Activated CD8-positive, alpha-beta memory T cell treated with anti-CD3 and anti-CD28 coated beads for 4 hours (primary cell): ENCODE measurements around the gene SRP9.

Source experiments
- DNase-seq, 2 donors: peaks; one replicate each; pipeline ENCODE4 v3.0.0-alpha.2; 2020; ENCODE audit warnings: low read depth in 2 of 2

Gene SRP9, protein sequence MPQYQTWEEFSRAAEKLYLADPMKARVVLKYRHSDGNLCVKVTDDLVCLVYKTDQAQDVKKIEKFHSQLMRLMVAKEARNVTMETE

DNA sequence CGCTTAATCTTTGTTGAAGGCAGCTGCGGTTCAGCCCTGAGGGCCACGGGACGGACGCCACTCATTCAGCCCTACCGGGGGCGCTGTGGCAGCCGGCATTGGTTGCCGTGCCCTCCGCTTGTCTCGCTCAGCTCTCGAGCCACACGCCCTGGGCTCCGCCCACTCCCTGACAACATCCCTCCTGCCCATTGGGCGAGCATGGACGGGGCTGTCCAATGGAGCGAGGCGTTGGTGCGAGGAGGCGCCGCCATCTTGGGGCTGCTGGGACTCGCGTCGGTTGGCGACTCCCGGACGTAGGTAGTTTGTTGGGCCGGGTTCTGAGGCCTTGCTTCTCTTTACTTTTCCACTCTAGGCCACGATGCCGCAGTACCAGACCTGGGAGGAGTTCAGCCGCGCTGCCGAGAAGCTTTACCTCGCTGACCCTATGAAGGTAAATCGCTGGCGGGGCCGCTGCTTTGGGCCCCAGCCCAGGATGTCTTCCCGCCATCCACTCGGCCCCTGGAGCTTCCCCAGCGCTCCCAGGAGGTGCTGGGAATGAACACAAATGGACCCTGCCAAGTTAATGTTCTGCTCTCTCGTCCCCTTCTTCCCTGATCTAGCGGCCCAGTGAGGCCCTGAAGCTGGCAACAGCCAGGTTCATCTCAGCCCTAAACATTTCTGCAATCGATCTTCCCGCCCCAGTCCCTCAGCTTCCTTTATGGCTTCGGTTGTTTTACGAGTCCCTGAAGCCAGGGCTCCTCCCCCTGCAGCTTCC, at the start of gene SRP9:
Gene SRP9, plus strand, starts transcription at position 244 of the 754 bp plus-strand sequence. Its CDS starts 115 bp downstream, at position 359.
- peak; percentile 96 to 97 for DNase-seq

DNA sequence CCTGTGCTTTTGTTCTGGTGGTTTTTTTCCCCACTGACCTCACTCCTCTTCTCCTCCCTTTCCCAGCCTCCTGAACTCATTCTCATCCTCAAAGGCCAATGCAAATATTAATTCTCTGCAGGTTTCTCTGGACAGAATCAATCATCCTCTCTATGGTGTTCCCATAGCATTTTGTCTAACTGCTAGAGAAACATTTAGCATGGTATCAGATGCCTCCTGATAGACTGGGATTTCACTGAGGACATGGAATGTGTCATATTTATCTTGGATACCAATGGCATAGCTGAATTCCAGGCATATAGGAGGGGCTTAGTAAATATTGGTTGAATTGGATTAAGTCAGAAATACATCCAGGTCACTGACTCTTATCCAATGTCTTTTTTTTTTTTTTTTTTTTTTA, 46.1 kb upstream of the SRP9 start:
- no peak for DNase-seq

DNA sequence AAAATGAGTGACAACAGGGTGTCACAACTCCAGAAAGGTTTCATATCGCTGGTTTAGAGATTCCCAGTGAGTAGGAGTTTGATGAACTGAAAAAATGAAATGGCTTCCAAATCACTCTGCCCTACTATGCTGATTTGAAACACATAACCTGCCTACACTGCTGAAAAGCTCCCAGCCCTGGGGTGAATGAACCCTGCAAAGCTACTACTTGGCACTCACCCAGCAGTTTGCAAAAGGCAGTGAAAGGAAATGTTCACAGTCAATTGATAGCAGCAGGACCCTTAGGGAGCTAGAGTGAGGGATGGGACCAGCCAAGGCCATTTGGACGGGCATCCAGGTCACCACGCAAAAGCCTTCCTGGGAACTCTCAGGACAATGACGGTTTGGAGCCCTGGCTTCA, 44.4 kb upstream of the SRP9 start:
- DNase-seq: no peak

DNA sequence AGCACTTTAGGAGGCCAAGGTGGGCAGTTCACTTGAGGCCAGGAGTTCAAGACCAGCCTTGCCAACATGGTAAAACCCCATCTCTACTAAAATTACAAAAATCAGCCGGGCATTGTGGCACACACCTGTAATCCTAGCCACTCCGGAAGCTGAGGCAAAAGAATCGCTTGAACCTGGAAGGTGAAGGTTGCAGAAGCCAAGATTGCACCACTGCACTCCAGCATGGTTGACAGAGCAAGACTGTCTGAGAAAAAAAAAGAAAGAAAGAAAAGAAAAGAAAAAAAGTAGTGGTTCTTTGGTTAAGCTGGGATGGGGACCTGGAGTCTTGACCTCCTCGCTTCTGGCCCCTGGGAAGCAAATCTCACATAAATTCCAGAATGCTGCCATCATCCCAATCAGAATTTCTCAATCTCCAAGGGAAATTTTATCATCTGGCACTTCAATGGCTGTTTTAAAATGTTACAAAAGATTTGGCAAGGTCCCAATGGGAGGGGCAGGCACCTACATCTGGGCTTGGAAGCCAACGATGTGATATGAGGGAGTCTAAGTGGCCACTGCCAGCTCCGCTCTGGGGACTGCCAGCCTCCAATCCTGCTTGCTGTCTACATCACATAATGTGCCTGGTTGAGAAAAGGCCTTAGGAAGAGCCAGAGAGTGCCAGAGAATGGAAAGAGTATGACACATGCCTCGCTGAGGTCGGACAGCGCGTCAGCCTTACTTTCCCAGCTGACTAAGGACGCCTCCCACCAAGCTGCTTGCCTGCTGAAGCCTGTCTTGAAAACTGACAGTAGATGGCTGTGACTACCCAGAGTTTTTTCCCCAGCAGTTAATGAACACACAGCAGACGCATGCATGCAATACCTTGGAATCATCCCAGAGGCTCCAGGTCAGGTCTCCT, 42.1 kb upstream of the SRP9 start:
- no peak for DNase-seq

DNA sequence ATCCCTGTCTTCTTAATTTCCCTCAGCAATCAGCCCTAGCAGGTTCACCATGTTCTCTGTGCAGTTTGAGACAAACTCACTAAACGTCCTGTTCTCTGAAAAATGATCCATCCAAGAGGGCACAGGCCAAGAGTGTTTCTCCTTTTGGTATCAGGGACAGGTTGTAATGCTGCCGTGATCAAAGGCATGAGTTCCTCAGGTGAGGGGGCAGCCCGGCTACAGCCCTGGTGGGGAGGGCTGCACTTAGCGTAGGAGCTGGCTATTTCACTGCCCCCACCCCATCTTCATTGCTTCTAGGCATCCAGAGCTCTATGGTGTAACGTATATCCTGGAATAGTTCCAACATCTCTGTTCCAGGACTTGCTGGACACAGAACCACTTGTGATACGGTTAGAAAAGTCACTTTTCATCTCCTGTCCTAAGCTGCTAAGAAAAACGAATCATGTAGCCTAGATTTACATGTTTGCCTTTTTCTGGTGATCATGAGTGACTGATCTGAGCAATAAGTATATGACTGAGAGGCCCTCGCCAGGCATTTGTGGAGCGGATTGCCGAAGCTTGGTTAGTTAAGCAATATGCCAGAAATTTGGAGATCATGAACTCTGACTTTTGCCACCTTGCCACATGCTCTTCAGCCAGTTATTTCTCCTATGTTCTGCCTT, 41.1 kb upstream of the SRP9 start:
- DNase-seq: no peak

DNA sequence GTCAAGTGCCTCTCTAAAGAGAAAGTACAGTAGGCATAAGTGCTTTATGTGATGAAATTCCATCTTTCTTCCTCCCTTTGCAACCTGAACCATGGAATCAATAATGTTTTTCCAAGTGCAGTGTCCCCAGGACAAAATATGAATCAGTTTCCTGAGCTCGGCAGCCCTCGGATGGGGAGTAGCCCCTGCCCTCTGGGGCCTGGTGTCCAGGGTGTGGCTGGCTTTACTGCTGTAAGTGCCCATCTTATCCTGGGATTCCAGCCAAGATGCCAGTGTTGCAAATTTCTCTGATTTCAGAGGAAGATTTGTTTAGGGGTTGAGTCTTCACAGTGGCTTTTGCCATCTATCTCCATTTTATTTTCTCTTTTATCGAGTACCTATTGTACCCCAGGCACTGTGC, 40.5 kb upstream of the SRP9 start:
- no peak for DNase-seq

DNA sequence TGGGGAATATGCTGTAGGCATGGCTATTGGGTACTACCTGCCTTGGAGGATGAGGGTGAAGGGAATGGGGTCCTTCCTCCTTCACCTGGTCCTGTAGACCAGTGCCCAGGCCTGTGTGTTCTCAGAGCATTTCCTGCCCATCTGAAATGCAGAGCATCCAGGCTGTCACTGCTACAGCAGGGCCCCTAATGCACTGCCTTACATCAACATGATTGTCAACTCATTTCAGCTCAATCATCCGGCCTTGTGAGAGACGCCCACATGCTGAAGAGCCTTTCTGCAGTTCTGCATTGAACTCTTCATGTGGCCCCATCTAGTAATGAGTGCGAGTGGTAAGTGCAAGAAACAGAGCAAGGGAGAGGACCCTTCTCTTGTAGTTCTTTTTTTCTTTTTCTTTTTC, 39.8 kb upstream of the SRP9 start:
- no peak for DNase-seq

DNA sequence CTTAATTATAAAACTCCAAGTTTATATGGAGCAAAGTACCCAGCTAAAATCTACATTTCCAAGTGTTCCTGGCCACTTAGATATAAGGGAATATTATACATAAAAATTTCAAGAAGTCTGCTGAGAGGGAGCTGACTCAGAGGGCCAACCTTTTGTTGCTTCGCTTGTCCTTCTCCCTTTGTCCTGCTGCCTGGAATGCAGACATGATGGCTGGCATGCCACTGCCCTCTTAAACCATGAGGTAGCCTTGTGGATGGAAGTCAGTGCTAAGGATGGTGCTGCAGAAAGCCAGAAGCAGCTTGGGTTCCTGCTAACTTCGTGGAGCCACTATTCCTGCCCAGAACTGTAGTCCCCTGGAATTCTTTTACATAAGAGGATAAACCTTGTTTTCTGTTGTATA, 38.9 kb upstream of the SRP9 start:
- DNase-seq: no peak

DNA sequence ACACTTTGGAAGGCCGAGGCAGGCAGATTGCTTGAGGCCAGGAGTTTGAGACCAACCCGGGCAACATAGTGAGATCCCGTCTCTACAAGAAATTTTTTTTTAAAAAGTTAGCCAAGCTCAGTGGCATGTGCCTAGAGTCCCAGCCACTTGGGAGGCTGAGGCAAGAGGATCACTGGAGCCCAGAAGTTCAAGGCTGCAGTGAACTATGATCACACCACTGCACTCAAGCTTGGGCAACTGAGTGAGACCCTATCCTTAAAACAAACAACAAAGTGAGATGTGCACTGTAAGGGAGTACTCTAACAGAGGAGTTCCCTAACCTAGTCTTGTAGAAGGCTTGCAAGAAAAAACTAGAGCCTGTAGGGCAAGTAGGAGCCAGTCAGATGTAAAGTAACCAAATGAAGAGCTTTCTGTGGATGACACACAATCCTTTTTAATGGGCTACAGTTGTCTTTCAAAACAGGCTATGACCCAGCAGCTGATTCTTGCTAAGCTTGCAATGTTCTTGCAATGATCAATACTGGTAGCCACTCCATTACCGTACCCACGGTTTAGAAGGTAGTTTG, 38.0 kb upstream of the SRP9 start:
- no peak for DNase-seq

DNA sequence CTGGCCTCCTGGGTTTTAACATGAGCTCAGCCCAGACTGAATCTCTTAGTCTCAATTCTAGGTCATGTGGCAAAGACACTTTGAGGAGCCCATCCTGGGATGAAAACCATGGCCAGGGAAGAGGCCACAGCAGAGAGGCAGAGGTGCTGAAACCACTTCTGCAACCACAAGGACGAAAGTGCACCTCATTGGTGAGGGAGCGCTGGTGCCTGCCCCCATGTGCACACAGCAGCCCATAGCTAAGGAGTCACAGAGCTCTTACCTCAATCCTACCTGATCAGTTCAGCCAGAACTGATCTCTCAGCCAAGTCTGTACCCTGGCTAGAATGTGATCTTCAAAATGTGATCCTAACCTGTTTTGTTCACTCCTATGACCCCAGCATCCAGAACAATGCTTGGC, 32.9 kb upstream of the SRP9 start:
- no peak for DNase-seq

DNA sequence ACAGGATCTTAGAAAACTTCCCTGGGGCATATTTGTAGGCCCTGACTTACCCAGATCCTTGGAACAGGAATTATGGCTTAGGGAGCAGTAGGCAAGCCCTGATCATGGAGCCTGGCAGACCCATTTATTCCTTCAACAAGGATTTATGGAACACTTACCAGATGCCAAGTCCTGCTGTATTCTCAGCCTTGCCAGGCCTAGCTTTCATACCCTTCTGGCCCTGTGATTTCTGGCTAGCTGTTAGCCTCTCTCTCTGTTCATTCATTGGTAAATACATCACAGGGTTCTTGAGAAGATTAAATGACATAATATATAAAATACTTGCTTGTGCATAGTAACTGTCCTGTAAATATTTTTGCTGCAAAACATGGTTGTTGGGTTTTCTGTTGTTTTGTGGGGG, 32.4 kb upstream of the SRP9 start:
- no peak for DNase-seq

DNA sequence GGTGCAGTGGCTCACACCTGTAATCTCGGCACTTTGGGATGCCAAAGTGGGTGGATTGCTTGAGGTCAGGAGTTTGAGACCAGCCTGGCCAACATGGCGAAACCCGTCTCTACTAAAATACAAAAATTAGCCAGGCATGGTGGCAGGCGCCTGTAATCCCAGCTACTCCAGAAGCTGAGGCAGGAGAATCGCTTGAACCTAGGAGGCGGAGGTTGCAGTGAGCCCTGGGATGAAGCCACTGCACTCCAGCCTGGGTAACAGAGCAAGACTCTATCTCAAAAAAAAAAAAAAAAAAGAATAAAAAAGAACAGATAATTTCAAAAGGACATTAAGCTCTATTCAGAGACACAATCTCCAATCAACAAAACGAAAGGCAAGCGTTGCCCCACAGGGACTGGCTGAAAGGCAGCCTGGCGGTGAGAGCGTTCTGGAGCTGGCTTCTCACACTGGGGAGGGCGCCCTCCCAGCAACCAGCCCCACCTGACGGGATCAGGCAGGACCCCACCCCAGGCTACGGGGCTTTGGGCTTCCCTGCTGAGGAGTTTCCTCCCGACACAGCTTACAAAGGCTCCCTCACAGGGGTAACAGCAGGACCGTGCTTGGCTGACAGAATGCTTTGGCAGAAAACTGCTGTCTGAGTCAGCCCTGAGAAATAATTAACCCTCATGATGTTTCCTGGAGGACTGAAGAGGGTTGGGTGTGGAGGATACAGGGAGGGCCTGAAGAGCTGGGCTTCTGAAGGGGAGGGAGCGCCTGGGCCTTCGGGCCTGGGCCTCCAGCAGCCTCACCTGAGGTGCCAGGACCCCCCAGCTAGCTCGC, 31.1 kb upstream of the SRP9 start:
- DNase-seq: no peak

DNA sequence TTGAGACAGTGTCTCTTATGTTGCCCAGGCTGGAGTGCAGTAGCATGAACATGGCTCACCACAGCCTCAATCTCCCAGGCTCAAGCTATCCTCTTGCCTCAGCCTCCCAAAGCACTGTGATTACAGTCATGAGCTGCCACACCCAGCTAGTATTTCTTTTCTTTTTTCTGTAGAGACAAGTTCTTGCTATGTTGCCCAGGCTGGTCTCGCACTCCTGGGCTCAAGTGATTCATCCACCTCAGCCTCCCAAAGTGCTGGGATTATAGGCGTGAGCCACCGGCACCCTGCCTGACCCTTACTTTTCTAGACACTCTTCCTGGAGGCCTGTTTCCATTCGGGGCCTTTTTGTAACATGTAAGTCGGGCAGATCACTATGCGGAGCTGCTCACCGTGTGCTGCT, 30.1 kb upstream of the SRP9 start:
- no peak for DNase-seq

DNA sequence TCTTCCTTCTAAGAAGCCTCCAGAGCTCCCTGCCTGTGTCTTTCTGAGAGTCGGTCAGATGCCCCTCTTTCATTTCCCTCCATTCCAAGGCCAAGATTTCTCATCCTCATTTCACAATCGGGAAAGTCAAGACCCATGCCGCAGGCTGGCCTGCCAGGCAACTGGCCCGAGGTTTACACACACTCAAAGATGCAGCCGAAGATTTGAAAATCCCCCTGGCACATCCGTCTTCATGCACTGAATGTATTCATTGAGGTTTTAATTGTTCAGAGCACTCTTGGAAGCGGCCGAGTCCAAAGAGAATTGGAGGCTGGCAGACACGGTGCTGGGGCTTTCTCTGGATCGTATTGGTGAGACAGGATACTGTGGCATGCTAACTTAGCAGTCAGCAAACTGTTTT, 29.1 kb upstream of the SRP9 start:
- no peak for DNase-seq

DNA sequence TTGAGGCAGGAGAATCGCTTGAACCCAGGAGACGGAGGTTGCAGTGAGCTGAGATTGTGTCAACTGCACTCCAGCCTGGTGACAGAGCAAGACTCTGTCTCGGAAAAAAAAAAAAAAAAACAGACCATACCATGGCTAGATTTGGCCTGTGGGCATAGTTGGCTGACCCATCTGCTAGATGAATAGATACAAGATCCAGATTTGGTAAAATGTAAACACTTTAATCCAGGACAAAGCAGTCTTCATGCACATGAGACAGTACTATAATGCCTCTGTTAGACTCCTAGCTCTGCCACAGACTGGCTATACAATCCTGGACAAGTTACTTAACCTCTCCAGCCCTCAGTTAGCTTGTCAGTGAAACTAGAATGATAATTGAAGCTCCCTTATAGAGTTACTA, 27.9 kb upstream of the SRP9 start:
- no peak for DNase-seq

DNA sequence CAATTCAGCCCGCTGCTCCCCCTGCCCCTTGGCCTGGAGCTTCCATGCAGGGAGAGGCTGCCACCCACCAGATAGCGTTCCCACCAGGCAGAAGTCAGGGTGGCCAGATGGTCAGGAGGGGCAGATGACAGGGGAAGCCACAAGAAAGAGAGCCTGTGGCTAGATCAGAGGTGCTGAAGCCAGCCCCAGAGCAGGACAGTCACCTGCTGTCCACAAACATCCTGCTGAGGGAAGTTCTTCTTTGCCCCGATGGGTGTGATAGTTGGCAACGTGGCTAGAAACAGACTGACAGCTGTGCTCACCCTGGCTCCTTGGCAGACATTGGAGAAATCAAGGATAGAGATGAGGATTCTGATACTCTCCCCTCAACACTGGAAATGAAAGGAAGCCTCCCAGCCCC, 27.2 kb upstream of the SRP9 start:
- no peak for DNase-seq

DNA sequence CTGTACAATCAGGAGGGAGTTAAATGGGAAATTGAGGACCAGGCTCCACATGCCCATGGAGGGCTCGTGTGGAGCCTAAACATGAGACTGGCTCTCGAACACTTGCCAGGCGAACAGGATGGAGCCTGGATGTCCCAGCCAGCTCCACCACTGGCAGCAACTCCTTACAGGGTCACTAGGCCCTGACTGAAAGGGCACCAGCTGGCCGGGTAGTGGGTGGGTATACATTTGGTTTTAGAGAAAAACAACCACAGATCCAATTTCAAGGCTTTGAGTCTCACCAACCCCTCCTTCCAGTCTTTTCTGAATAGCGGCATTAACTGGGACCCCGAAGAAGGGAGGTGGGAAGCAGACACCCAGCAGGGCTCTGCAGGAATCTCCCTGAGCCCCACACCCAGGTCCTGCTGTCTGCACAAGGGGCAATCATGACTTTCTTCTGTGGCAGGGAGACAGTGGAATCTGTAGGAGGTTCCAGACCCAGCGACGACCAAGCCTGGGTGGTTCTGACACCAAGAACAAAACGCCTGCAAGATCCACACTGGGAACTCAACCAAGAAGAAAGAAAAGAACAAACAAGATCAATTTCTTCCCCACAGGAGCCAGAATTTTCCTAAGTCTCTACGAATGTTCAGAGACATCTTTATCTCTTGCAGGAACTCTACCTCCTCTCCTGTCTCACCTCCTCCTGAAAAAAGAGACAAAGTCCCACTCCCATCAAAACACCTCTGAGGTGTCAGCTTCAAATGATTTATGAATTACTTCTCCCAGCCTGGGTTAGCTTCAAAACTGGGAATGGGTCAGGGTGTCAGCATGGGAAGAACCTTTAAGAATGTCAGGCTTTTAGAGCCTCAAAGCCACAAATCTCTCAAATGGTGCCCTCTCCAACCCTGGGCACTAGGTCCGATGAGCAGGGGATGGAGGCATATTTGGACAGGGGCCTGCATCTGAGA, 26.5 kb upstream of the SRP9 start:
- DNase-seq: no peak

DNA sequence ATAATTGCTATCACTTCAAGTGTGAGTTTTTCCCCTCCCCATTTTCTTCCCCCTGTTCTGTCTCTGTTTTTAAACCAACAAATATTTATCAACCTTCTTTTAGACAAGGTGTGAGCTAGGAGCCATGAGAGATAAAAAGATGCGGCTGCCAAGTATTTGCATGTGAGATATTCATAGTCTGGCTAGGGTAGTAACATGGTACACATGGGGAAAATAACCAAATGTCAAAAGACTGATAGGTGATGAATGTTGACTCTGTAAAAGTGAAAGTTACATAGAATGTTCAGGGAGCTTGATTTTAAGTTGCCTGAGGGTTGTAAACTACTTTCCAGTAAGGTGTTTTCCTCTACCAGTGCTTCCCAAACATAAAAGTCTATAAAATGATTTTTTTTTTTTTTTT, 25.4 kb upstream of the SRP9 start:
- DNase-seq: no peak

DNA sequence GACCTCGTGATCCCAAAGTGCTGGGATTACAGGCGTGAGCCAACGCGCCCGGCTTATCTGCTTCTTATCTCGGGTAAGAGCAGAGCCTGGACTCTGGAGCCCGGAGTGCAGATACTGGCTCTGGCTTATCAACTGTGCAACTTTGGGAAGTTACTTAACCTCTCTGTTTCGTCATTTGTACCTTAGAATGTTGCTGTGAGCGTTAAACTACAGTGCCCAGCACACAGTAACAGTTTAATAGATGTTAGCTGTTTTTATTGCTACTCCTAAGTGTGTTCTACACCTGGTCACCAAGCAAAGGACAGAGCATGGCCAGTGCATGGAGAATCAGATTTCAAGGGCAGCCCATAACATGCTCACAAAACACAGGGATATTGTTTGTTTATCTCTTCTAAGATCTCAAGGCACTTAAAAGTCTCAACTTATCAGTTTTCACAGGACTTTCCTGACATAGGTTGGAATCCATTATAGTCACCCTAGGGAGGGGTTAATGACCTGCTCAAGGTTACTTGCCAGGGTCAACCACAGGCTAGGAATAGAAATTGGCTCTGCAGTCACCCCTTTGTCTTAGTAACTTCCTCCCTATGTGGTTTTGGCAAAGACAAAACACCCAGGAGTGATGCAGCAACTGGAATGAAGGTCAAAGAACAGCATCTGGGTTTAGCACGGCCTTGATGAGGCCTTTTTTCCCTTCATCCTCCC, 22.5 kb upstream of the SRP9 start:
- DNase-seq: no peak
